Measurements from ENCODE around the gene DYNC1H1.

- TF ChIP-seq CTCF (IDR thresholded peaks at IDR 0.05) = no peak
- no peak for TF ChIP-seq POLR2A (IDR thresholded peaks at IDR 0.05)
Measured at GRCh38 chr14:101958418-101959180, 5.8 kb upstream of the DYNC1H1 start.
